KOPT-K1 (cell line): ENCODE measurements around the gene ADAMTS3.
"Not testable (repeated sequence)": the region's sequence is repeated elsewhere in the genome, so short reads cannot be mapped to it uniquely, and the experiment has no call there.

Source experiments
- H3K27ac ChIP-seq: fragments of 200-600 bp; sonication (generic); 2 replicates; pipeline ENCODE4 v1.5.1; 2016; ENCODE audit warnings: antibody characterized with exemption, mild to moderate bottlenecking, low read depth, low read length; ENCODE audit not compliant: poor library complexity, severe bottlenecking
- H3K36me3 ChIP-seq: fragments of 200-600 bp; sonication (generic); 2 replicates; pipeline ENCODE4 v1.5.1; 2017; ENCODE audit warnings: antibody characterized with exemption, mild to moderate bottlenecking, low read length, moderate library complexity; ENCODE audit not compliant: insufficient read depth
- H3K9me3 ChIP-seq: fragments of 200-600 bp; sonication (generic); 2 replicates; pipeline ENCODE4 v1.5.1; 2017; ENCODE audit warnings: antibody characterized with exemption, low read length, mild to moderate bottlenecking; ENCODE audit not compliant: insufficient read depth, poor library complexity, severe bottlenecking

Gene ADAMTS3

DNA sequence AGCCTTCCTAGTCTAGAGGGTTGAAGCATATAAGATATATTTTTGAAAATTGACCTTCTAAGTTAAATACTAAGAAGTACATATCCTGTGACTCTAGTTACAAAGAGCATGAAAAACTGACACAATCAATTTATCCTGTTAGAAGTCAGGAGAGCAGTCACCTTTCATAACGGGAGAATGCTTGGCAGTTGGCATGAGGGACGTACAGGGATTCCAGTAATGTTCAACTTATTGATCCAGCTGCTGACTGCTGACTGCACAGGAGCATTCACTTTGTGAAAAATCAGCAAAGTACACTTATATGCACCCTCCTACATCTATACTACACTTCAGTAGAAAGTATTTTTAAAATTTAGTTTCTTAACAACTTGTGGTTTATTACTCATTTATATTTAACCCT is 4.2 kb downstream of the ADAMTS3 start:
- H3K27ac ChIP-seq = no peak overlapping the region
- H3K36me3 ChIP-seq = no peaks in the 10 kb centered on the region
- no peaks in the 10 kb centered on the region for H3K9me3 ChIP-seq

DNA sequence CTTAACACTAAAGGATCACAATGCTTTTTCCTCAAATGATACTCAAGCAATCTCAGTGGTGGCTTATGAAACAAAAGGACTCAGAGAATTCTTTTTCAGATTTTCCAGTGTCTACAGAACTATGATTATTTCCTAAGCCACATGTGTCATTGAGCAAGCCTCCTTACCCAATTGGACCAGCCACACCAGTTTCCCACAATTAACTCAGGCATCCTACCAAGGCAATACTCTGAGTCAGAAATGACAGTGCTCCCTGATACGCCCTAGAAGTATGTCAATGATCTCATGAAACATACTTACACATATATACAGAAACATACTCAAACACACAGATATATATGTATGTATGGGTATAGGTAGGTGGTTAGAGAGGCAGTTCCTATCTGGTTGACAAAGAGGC is 4.8 kb downstream of the ADAMTS3 start:
- Histone ChIP-seq H3K27ac (no peak overlapping the region), H3K36me3 (no peaks in the 10 kb centered on the region), H3K9me3 (no peaks in the 10 kb centered on the region)

DNA sequence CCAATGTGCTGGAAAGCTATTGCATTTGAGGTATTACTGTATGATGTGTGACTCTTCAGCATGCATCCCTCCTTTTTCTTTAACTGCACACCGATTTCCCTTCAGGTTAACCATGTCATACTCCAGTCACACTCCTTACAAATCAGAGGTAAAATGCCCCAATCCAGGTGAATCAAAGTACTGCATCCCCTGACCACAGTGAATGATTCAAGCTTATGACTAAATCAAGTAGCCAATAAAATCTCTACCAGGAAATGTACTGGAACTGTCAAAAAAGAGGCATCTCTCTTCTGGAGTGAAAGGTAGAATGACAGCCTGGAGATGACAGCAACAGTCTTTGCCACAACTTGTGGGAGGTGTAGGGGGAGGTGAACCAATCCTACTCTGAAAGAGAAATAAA is 10.4 kb downstream of the ADAMTS3 start:
- Histone ChIP-seq H3K27ac (no peak overlapping the region), H3K9me3 (no peaks in the 10 kb centered on the region), H3K36me3 (no peaks in the 10 kb centered on the region)

DNA sequence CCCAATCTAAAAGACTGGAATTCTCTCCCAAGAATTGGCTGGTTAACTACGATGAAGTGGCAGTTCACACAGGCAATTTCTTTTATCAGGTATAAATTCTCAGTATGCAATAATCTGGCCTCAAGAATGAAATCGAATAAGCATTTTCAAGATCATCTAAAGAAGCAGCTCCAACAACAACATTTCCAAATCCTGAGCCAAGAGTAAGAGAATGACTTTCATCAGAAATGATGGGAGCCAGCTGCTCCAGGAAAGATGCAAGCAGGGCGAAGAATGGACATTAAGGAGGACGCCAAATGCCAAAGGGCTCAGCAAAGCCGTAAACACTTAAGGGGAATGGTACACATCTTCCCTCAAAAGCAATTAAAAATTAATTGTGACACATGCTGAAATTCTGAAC is 12.0 kb downstream of the ADAMTS3 start:
- H3K9me3 ChIP-seq = no peaks in the 10 kb centered on the region
- no peaks in the 10 kb centered on the region for H3K36me3 ChIP-seq
- no peak overlapping the region for H3K27ac ChIP-seq

DNA sequence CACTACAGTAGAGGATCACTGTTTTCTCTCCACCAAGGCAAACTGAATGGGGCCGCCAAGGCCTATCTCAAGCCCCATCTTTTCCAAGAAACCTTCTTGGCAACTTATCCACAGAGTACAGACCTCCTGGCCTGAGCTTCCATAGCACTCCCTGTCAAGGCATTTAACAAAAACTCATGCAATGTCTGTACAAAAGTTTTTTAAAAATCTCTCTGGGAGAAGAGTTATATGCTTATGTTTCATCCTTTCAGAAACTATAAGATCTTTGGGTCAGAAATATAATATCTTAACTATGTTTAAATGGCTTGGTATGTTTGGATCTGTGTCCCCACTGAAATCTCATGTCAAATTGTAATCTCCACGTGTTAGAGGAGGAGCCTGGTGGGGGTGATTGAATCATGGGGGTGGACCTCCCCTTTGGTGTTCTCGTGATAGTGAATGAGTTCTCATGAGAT is 13.6 kb downstream of the ADAMTS3 start:
- H3K9me3 ChIP-seq = no peaks in the 10 kb centered on the region
- no peak overlapping the region for H3K27ac ChIP-seq
- no peaks in the 10 kb centered on the region for H3K36me3 ChIP-seq

DNA sequence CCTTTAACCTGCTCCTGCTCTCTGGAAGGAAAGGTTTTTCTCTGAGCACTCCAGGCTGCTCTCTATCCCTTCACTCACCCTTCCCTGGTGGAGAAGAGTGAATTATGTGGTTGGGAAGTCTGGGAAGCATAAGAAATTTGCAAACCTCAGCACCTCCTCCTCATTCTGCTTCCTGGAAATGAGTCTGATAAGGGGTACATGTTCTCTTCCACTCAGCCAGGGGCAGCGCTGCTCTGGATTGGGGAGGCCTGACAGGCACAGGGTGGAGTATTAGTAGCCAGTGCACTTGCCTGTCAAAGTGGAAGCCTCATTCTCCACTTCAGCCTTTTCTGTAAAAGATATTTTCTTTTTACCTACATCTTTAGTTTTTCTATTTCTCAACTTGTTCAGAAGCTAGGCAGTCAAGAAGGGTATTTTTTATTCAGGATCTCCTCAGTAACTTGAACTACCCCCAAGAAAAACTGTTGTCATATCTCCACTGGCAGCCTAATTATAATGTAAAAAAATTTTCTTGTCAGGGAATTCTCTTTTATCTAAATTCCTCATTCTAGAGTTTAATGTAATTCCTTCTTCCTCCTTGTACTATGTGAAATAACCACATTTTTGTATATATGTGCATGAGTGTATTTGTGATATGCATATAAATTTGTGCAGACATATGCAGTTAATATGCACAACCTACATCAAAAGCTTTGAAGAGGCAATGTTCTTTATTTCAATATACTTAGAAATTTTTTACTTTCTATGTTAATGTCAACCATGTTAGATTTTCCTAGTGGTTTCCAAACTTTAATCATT is 15.3 kb downstream of the ADAMTS3 start:
- Histone ChIP-seq H3K9me3 (no peaks in the 10 kb centered on the region), H3K27ac (no peak overlapping the region), H3K36me3 (no peaks in the 10 kb centered on the region)

DNA sequence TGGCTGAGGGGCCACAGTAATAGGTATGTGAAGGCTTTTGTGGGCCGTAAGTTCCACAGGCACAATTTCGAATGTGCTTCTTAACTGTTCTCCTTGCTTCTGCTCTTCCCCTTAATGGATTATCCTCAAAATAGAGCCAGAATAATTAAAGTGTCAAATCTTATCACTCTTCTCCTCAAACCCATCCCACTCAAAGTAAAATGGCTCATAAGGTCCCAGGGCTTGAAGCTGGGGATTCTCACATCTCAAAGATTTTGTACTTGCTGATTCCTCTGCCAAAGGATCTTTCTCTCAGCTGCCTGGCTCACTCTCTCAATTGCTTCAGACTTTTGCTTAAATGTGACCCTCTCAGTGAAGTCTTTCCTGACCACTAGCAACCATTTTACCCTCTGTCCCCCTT is 16.6 kb downstream of the ADAMTS3 start:
- H3K9me3 ChIP-seq = no peaks in the 10 kb centered on the region
- H3K36me3 ChIP-seq = no peaks in the 10 kb centered on the region
- H3K27ac ChIP-seq = no peak overlapping the region

DNA sequence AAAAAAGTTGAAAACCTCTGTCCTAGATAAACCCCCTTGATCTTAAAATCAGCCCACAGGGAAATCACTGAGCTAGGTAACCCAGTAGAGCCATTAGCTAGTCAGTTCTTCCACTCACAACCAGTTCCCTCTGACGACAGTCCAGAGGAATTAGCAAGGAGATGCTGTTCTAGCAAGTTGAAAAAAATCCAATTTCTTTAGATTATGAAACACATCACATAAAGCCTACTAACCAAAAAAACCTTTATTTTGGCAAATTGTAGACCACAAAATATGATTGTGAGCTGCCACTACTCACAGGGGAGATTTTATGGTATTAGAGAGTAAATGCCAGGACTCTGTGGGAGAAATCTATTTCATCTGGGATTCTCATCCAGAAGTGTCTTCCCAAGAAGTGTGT is 22.6 kb downstream of the ADAMTS3 start:
- H3K27ac ChIP-seq = no peak overlapping the region
- H3K36me3 ChIP-seq = no peaks in the 10 kb centered on the region
- no peaks in the 10 kb centered on the region for H3K9me3 ChIP-seq

DNA sequence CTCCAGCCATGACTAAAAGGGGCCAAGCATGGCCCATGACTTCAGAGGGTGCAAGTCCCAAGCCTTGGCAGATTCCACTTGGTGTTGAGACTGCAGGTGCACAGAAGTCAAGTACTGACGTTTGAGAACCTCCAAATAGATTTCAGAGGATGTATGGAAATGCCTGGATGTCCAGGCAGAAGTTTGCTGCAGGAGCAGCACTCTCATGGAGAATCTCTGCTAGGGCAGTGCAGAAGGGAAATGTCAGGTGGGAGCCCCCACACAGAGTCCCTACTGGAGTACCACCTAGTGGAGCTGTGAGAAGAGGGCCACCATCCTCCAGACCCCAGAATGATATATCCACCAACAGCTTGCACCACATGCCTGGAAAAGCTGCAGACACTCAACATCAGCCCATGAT is 28.3 kb downstream of the ADAMTS3 start:
- H3K27ac ChIP-seq, H3K9me3 ChIP-seq, H3K36me3 ChIP-seq: not testable (repeated sequence)

DNA sequence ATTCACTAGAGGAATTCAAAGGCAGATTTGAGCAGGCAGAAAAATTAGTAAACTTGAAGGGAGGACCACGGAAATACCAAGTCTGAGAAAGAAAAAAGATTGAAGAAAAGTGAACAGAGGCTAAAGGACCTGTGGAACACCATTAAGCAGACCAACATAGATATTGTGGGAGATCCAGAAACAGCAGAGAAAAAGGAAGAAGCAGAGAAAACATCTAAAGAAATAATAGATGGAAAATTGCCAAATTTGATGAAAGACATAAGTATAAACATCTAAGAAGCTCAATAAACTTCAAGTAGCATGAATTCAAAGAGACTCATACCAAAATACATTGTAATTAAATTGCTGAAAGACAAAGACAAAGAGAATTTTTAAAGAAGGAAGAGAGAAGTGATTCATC is 31.0 kb downstream of the ADAMTS3 start:
- H3K9me3 ChIP-seq = no peaks in the 10 kb centered on the region
- H3K27ac ChIP-seq = no peak overlapping the region

DNA sequence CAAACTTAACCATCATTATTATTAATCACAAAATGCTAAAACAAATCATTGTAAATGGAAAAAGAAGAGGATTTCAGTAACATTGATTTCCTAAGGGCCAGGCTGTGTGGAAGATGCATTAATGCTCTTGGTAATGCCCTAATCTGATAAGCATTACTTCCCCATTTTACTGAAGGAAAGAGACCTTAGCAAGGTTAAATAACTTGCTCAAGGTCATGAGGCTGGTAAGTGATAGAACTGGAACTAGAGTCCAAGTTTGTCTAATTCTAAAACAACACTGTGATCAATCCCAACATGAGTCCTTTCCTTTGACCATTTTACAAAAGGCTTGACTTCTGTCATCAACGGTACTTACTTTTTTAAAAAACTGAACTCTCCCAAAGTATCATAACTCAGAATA is 32.6 kb downstream of the ADAMTS3 start:
- Histone ChIP-seq H3K36me3 (no peaks in the 10 kb centered on the region), H3K27ac (no peak overlapping the region), H3K9me3 (no peaks in the 10 kb centered on the region)

More for the DNA sequence above, 31.0 kb downstream of the ADAMTS3 start:
- H3K36me3 ChIP-seq = no peaks in the 10 kb centered on the region

DNA sequence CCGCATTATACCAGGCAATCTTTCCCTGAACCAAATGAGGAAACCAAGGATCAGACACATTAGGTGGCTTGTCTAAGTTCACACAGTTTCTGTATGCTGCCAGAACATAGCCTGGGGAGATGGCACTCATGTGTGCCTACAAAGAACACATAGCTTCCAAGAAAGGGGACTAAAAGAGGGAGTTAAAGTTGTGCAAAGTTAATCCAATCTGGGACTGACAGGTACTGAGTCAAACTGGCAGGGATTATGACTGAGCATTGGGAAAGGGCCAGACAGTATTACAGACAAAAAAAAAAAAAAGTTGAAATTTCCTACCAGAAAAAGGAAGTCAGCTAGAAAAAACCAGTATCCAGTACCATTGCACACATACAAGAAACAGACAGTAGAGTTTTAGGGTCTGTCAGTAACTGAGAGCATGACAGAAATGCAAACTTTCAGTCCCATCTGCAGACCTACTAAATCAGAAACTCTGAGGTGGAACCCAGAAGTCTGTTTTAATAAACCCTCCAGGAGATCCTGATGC is 37.2 kb downstream of the ADAMTS3 start:
- no peaks in the 10 kb centered on the region for H3K36me3 ChIP-seq
- H3K9me3 ChIP-seq = no peaks in the 10 kb centered on the region
- no peak overlapping the region for H3K27ac ChIP-seq

DNA sequence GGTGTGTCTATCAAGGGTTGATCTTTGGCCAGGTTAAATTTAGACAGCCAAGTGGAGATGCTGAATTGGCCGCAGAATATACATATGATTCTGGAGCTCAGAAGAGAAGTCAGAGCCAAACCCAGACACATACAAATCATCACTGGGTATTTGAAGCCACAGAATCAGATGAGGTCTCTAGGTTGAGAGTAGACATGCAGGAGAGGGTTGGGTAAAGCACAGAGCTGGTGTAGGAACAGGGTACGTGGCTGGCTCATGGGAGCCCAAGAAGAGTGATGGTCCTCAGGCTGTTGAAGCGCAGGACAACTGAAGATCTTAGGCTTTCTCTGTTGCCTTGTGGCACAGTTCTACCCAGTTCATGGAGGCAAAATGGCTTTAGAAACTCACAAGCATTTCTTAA is 37.7 kb downstream of the ADAMTS3 start:
- Histone ChIP-seq H3K9me3 (no peaks in the 10 kb centered on the region), H3K27ac (no peak overlapping the region), H3K36me3 (no peaks in the 10 kb centered on the region)

DNA sequence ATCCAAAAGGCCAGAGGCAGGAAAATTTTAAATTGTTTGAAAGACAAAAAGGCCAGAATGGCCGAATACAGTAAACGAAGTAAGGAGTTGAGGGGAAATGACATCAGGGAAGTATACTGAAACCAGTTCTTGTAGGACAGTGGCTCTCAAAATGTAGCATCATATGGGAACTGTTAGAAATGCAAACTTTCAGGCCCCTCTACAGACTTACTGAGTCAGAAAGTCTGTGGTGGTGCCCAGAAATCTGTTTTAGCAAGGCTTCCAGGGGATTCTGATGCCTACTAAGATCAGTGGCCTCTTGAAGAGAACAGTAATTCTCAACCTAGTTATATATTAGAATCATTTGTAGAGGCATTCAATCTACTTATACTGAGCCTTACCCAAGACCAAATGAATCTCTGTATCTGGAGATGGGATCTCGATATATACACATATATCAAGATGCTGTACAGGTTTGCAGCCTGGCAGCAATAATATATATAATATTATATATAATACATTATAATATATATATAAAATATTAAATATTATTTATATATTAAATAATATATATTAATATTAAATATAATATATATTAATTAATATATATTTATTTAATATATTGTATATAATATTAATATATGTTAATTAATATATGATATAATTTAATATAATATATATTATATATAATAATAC is 39.7 kb downstream of the ADAMTS3 start:
- Histone ChIP-seq H3K9me3 (no peaks in the 10 kb centered on the region), H3K27ac (no peak overlapping the region), H3K36me3 (no peaks in the 10 kb centered on the region)

DNA sequence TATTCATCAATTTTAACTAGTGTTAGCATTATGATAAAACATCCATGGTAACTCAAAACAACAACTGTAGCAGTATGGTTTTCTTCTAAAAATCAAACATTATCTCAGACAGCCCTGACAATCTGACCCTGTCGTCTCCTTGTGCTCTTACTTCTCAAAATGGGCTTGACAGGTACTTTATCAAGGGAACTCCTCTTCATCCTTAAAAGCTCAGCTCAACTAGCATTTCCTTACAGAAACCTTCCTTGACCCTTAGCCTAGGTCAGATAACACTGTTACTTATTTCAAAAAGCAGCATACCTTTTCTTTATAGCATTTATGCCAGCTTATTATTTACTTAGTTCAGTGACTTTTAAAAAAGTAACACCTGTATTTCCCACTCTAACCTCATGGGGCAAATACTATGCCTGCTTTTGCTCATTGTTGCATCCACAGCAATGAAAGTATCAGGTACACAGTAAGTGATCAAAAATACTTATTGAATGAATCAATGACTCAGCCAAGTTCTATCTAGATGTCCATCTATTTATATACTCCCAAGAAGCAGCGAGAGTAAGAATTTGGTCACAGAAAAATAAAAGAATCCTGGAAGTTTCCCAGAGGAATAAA is 41.9 kb downstream of the ADAMTS3 start:
- no peaks in the 10 kb centered on the region for H3K9me3 ChIP-seq
- no peak overlapping the region for H3K27ac ChIP-seq
- H3K36me3 ChIP-seq = no peaks in the 10 kb centered on the region
